Progenitor cell of endocrine pancreas (in vitro differentiated cells): ENCODE measurements around the gene CDNF. TPM values are rescaled to one million over a fixed set of nuclear protein-coding genes. Genes with fewer than 3 reads are reported as not detected.
"Not testable (repeated sequence)": the region's sequence is repeated elsewhere in the genome, so short reads cannot be mapped to it uniquely, and the experiment has no call there.

ENCODE experiments used
- DNase-seq: peaks from one replicate; pipeline ENCODE4 v3.0.0; 2021; ENCODE audit warnings: low spot score; ENCODE audit not compliant: unreplicated experiment
- H3K27ac Mint-ChIP-seq: 2 replicates; pipeline ENCODE4 v1.8.0; 2021; ENCODE audit warnings: mild to moderate bottlenecking, moderate library complexity, mixed read lengths
- H3K27me3 Mint-ChIP-seq: 2 replicates; pipeline ENCODE4 v1.8.0; 2021; ENCODE audit warnings: mixed read lengths
- H3K36me3 Mint-ChIP-seq: 2 replicates; pipeline ENCODE4 v1.8.0; 2022; ENCODE audit warnings: mixed read lengths; ENCODE audit not compliant: insufficient read depth
- H3K4me1 Mint-ChIP-seq: 2 replicates; pipeline ENCODE4 v1.8.0; 2021; ENCODE audit warnings: low read depth, mixed read lengths
- H3K4me3 Mint-ChIP-seq: 2 replicates; pipeline ENCODE4 v1.8.0; 2021; ENCODE audit warnings: low read depth, mild to moderate bottlenecking, moderate library complexity, mixed read lengths
- H3K9me3 Mint-ChIP-seq: 2 replicates; pipeline ENCODE4 v1.8.0; 2021; ENCODE audit warnings: low read depth, mixed read lengths
- CTCF ChIP-seq: fragments of 200-600 bp; sonication (generic); IDR thresholded peaks from one replicate; pipeline ENCODE4 v1.5.0; 2021; ENCODE audit warnings: antibody characterized with exemption, mild to moderate bottlenecking; ENCODE audit not compliant: unreplicated experiment
- total RNA-seq: library from RNA; stranded (reverse); gene quantifications from 2 replicates; pipeline ENCODE4 v1.2.1, GENCODE V29; 2021

The CDNF gene
- total RNA-seq, 1 donor from 2014 or later, result 2.3 TPM

GRCh38 chr10:14820010-14820774, 17.6 kb downstream of the CDNF start:
- Mint-ChIP-seq H3K27me3 (peaks cover 2% of the 10 kb centered on the region), H3K4me1 (peaks cover 8% of the 10 kb centered on the region), H3K9me3 (no peaks in the 10 kb centered on the region), H3K36me3 (no peaks in the 10 kb centered on the region), H3K4me3 (no peak overlapping the region), H3K27ac (no peak overlapping the region)
- TF ChIP-seq CTCF, result no peak
- DNase-seq, result no peak

DNA sequence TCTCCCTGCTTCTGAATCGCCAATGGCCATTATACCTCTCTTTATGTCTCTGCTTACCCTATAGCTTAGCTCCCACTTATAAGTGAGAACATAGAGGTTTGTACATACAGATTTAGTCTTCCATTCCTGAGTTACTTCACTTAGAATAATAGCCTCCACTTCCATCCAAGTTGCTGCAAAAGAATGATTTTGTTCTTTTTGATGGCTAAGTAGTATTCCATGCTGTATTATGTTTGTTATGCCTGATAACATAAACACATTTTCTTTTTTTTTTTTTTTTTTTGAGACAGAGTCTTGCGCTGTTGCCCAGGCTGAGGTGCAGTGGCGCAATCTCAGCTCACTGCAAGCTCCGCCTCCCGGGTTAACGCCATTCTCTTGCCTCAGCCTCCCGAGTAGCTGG, 21.1 kb downstream of the CDNF start:
- not testable (repeated sequence) for H3K36me3 Mint-ChIP-seq, H3K4me1 Mint-ChIP-seq, DNase-seq, H3K27ac Mint-ChIP-seq, H3K4me3 Mint-ChIP-seq, H3K9me3 Mint-ChIP-seq, H3K27me3 Mint-ChIP-seq

DNA sequence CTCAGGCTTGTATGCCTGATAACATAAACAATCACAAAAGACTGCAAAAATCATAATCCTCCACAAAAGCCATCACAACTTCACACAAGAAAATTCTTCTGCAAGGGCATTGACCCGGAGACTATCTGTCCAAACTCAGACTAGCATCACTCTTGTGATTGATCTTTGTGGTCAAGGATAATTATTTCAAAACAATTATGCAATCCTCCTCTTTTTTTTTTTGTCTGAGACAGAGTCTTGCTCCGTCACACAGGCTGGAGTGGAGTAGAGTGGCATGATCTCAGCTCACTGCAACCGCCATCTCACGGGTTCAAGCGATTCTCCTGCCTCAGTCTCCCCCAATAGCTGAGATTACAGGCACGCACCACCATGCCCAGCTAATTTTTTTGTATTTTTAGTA, 22.2 kb downstream of the CDNF start:
- H3K9me3 Mint-ChIP-seq, result no peaks in the 10 kb centered on the region
- H3K4me3 Mint-ChIP-seq, result no peak overlapping the region
- DNase-seq, result no peak
- no peaks in the 10 kb centered on the region for H3K36me3 Mint-ChIP-seq
- no peak for TF ChIP-seq CTCF
- no peak overlapping the region for H3K27ac Mint-ChIP-seq
- no peaks in the 10 kb centered on the region for H3K27me3 Mint-ChIP-seq
- H3K4me1 Mint-ChIP-seq, result peaks cover 7% of the 10 kb centered on the region

GRCh38 chr10:14812271-14812670, 25.6 kb downstream of the CDNF start:
- H3K9me3 Mint-ChIP-seq, result no peaks in the 10 kb centered on the region
- no peak for DNase-seq

DNA sequence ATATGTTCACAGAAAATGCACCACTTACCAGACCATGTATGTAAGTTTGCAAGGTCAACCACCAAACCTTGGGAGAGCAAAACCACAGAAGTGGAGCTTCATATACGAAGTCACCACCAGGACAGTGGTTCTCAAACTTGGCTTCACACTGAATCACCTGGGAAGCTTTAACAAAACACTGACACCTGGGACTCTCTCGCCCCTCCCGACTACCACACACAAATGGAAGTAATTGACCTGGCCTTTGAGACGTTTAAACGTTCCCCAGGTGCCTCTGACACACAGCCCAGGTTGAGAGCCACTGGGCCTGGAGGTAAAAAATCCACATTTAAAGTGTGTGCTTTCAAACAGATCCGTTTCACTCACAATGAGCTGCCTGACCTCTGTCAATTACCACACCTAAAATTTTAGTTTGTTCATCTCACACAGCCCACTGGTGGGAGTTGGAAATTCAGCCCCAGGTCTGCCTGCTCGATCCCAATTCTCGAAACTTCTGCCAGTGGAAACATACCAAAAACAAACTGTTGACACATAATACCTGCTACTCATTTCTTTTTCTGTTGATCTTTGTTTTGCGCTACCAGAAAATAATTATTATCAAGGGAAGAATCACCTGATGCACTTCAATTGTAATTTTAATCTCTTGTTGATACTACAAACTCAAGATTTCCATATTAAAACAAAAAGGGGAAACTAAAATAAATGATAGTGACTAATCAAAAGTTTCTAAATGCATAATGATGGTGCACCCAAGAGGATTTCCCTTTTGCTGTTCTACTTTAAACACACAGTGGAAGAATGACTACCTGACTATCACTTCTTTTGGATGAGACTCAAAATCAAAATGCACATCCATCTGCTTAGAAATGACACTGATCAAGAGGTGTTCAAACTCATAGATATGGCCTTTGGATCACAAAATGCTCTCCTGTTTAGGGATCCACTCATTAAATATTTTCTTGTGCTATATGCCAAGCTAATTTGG, 26.6 kb downstream of the CDNF start:
- Mint-ChIP-seq H3K4me3 (no peak overlapping the region), H3K27ac (peak overlapping the region; percentile 7), H3K27me3 (no peaks in the 10 kb centered on the region), H3K36me3 (no peaks in the 10 kb centered on the region), H3K9me3 (no peaks in the 10 kb centered on the region), H3K4me1 (peaks cover 12% of the 10 kb centered on the region)
- TF ChIP-seq CTCF, result no peak
- no peak for DNase-seq

More at GRCh38 chr10:14812271-14812670, 25.6 kb downstream of the CDNF start:
- Mint-ChIP-seq H3K4me3 (no peak overlapping the region), H3K36me3 (no peaks in the 10 kb centered on the region), H3K27ac (no peak overlapping the region), H3K27me3 (no peaks in the 10 kb centered on the region), H3K4me1 (peaks cover 12% of the 10 kb centered on the region)
- no peak for TF ChIP-seq CTCF
